Skin epidermis (tissue), 12 donors: ENCODE measurements around the gene PADI6.

Experiments
- H3K27ac ChIP-seq, 21 experiments: fragments of 200-600 bp; sonication (generic) in 11 of 21; one replicate each; pipeline ENCODE4 v1.5.0; 2020; ENCODE audit warnings: mild to moderate bottlenecking in 3 of 21, inconsistent platforms in 2 of 21, moderate library complexity in 2 of 21
- H3K4me3 ChIP-seq, 7 experiments: fragments of 200-600 bp; sonication (generic) in 2 of 7; one replicate each; pipeline ENCODE4 v1.5.0; 2020; ENCODE audit warnings: inconsistent platforms in 2 of 7, mild to moderate bottlenecking in 2 of 7, moderate library complexity in 1 of 7

PADI6 gene

GRCh38 chr1:17427696-17428660 is 56.0 kb downstream of the PADI6 start:
- no peak overlapping the region for H3K27ac ChIP-seq
- H3K4me3 ChIP-seq: no peak overlapping the region

GRCh38 chr1:17429183-17429582 is 57.2 kb downstream of the PADI6 start:
- Histone ChIP-seq H3K27ac (no peak overlapping the region), H3K4me3 (no peak overlapping the region)

- Histone ChIP-seq H3K27ac (peak overlapping the region in 3 of 21 experiments; percentile 21 to 46 (median 32)), H3K4me3 (no peak overlapping the region)
Observed at GRCh38 chr1:17432412-17432811, 60.4 kb downstream of the PADI6 start.

- H3K4me3 ChIP-seq: no peak overlapping the region
- no peak overlapping the region for H3K27ac ChIP-seq
Observed at GRCh38 chr1:17433261-17433660, 61.3 kb downstream of the PADI6 start.

- Histone ChIP-seq H3K27ac (no peak overlapping the region), H3K4me3 (no peak overlapping the region)
Observed at GRCh38 chr1:17434016-17434415, 62.0 kb downstream of the PADI6 start.

- no peak overlapping the region for H3K4me3 ChIP-seq
- no peak overlapping the region for H3K27ac ChIP-seq
Observed at GRCh38 chr1:17434601-17435000, 62.6 kb downstream of the PADI6 start.

GRCh38 chr1:17436380-17437174 is 64.6 kb downstream of the PADI6 start:
- Histone ChIP-seq H3K27ac (peak overlapping the region in 16 of 21 experiments; percentile 19 to 98 (median 89)), H3K4me3 (peak overlapping the region; percentile 69 to 94 (median 77))

- Histone ChIP-seq H3K27ac (peak overlapping the region in 19 of 21 experiments; percentile 19 to 98 (median 90)), H3K4me3 (peak overlapping the region; percentile 69 to 94 (median 77))
Observed at GRCh38 chr1:17437260-17437579, 65.2 kb downstream of the PADI6 start.

GRCh38 chr1:17437580-17438317 is 65.8 kb downstream of the PADI6 start:
- peak overlapping the region; percentile 84 to 98 (median 91) for H3K27ac ChIP-seq
- H3K4me3 ChIP-seq: peak overlapping the region; percentile 69 to 94 (median 77)

- H3K4me3 ChIP-seq: peak overlapping the region; percentile 69 to 94 (median 77)
- peak overlapping the region; percentile 84 to 98 (median 91) for H3K27ac ChIP-seq
Observed at GRCh38 chr1:17438318-17439249, 66.6 kb downstream of the PADI6 start.

GRCh38 chr1:17439250-17440073 is 67.5 kb downstream of the PADI6 start, which contains the start of gene RCC2:
Gene RCC2, minus strand, starts transcription at chr1:17439677. Its CDS starts 1,163 bp downstream, at chr1:17438514.
- peak within 1 kb of the TSS; percentile 84 to 98 (median 91) for H3K27ac ChIP-seq
- peak within 1 kb of the TSS; percentile 69 to 94 (median 77) for H3K4me3 ChIP-seq

GRCh38 chr1:17440074-17440826 is 68.3 kb downstream of the PADI6 start:
- peak overlapping the region; percentile 34 to 98 (median 84) for H3K27ac ChIP-seq

GRCh38 chr1:17440827-17441168 is 68.8 kb downstream of the PADI6 start:
- peak overlapping the region; percentile 19 to 88 (median 33) for H3K4me3 ChIP-seq
- H3K27ac ChIP-seq: peak overlapping the region; percentile 34 to 98 (median 84)

More at GRCh38 chr1:17440074-17440826, 68.3 kb downstream of the PADI6 start:
- H3K4me3 ChIP-seq: peak overlapping the region; percentile 19 to 88 (median 33)

- peak overlapping the region in 20 of 21 experiments; percentile 18 to 98 (median 84) for H3K27ac ChIP-seq
- H3K4me3 ChIP-seq: peak overlapping the region in 4 of 7 experiments; percentile 19 to 88 (median 53)
Observed at GRCh38 chr1:17441265-17441992, 69.4 kb downstream of the PADI6 start.

- Histone ChIP-seq H3K27ac (peak overlapping the region in 19 of 21 experiments; percentile 5 to 98 (median 76)), H3K4me3 (no peak overlapping the region)
Observed at GRCh38 chr1:17441993-17442357, 70.0 kb downstream of the PADI6 start.

- no peak overlapping the region for H3K4me3 ChIP-seq
- peak overlapping the region in 19 of 21 experiments; percentile 10 to 98 (median 76) for H3K27ac ChIP-seq
Observed at GRCh38 chr1:17442841-17443240, 70.8 kb downstream of the PADI6 start.
